HepG2 (cell line): ENCODE results near the gene MAN2C1. TPM values are rescaled to one million over a fixed set of nuclear protein-coding genes. Genes with fewer than 3 reads are reported as not detected.
A peak's percentile ranks its signal among the peaks of the same experiment; 100 is the strongest.

ENCODE experiments used
- ATAC-seq: fragments of 200-7000 bp; cut with Tn5 transposase; 3 replicates; pipeline ENCODE4 v1.9.1; 2020; ENCODE audit warnings: mild to moderate bottlenecking, moderate library complexity
- BruUV-seq: library from RNA; stranded (reverse); fragments of 400-500 nt; replicated peaks from 2 replicates; lab custom pipeline; 2021; lab: Mats Ljungman, UMichigan
- CTCF ChIA-PET: fragments of 300-600 bp; formaldehyde crosslinking; extraction: SDS; loops from one replicate; lab custom pipeline; 2021; ENCODE audit warnings: low total read pairs, inconsistent platforms, low intra/inter-chr PET ratio; lab: Yijun Ruan, JAX
- POLR2A ChIA-PET: fragments of 350-600 bp; sonication (Branson Sonifier 250); formaldehyde crosslinking; loops from one replicate; lab custom pipeline; 2020; ENCODE audit warnings: antibody characterized with exemption, inconsistent platforms; lab: Yijun Ruan, JAX
- DNase-seq: peaks from one replicate; pipeline ENCODE4 v3.0.0-alpha.2; 2015; ENCODE audit warnings: low spot score
- FAIRE-seq: peaks from 3 replicates; lab custom pipeline; 2011; peaks lifted over from hg19 to GRCh38; lab: Jason Lieb, UNC
- H2AFZ ChIP-seq: one replicate; pipeline ENCODE4 v1.6.1; 2011; ENCODE audit warnings: low read length, inconsistent platforms
- H3K27ac ChIP-seq: fragments of 300-600 bp; 3 replicates; pipeline ENCODE4 v1.8.0; 2011; ENCODE audit warnings: mixed run types, mild to moderate bottlenecking, mixed read lengths, low read length, inconsistent platforms; ENCODE audit not compliant: insufficient read depth; ENCODE audit errors: extremely low read length
- H3K27me3 ChIP-seq, 2 experiments: fragments of 200-600 bp in 1 of 2; 2 replicates in 1 of 2; 3 replicates in 1 of 2; pipeline versions ENCODE4 v1.6.0 to v1.8.0; 2011; ENCODE audit warnings: low read length in 2 of 2, mild to moderate bottlenecking in 2 of 2, moderate library complexity in 2 of 2, inconsistent platforms in 1 of 2; ENCODE audit not compliant: insufficient read depth in 2 of 2, control insufficient read depth in 1 of 2
- H3K36me3 ChIP-seq, 2 experiments: fragments of 200-600 bp in 1 of 2; replicated peaks in 1 of 2; 2 replicates in 1 of 2; 3 replicates in 1 of 2; pipeline versions ENCODE4 v1.5.1 to v1.8.0; 2011; ENCODE audit warnings: low read length in 2 of 2, inconsistent platforms in 1 of 2; ENCODE audit not compliant: insufficient read depth in 2 of 2, control insufficient read depth in 1 of 2
- H3K4me1 ChIP-seq: 2 replicates; pipeline ENCODE4 v1.5.1; 2012; ENCODE audit warnings: low read length, inconsistent platforms; ENCODE audit not compliant: insufficient read depth
- H3K4me2 ChIP-seq: 2 replicates; pipeline ENCODE4 v1.6.0; 2011; ENCODE audit warnings: low read depth, low read length, inconsistent platforms
- H3K4me3 ChIP-seq, 3 experiments: fragments of 200-600 bp in 1 of 3; sonication (generic), shearing (Covaris generic) in 1 of 3; replicated peaks in 1 of 3; 2 replicates each; pipeline ENCODE4 v1.5.1; 2011 to 2016; ENCODE audit warnings: low read length in 3 of 3, inconsistent platforms in 2 of 3, low read depth in 2 of 3, mild to moderate bottlenecking in 2 of 3, control low read depth in 1 of 3, mixed read lengths in 1 of 3; ENCODE audit not compliant: insufficient read depth in 1 of 3
- H3K79me2 ChIP-seq: one replicate; pipeline ENCODE4 v1.6.1; 2011; ENCODE audit warnings: low read length, inconsistent platforms; ENCODE audit not compliant: insufficient read depth
- H3K9ac ChIP-seq: 2 replicates; pipeline ENCODE4 v1.6.0; 2011; ENCODE audit warnings: mild to moderate bottlenecking, low read depth, low read length, inconsistent platforms; ENCODE audit not compliant: insufficient read depth
- H3K9me3 ChIP-seq: 2 replicates; pipeline ENCODE4 v1.5.1; 2012; ENCODE audit warnings: mild to moderate bottlenecking, low read length
- H4K20me1 ChIP-seq: 2 replicates; pipeline ENCODE4 v1.6.0; 2011; ENCODE audit warnings: inconsistent platforms, mild to moderate bottlenecking, low read length, moderate library complexity; ENCODE audit not compliant: insufficient read depth
- AGO2 ChIP-seq: fragments of 200-400 bp; formaldehyde crosslinking; optimal IDR thresholded peaks from 2 replicates; pipeline ENCODE3; 2017; ENCODE audit warnings: mild to moderate bottlenecking, low read depth, low read length, moderate library complexity
- NFIC ChIP-seq: IDR thresholded peaks from 2 replicates; pipeline ENCODE4 v1.6.1; 2012; ENCODE audit warnings: mild to moderate bottlenecking, low read length, inconsistent platforms
- ZNF780A ChIP-seq: sonication (generic); formaldehyde crosslinking; IDR thresholded peaks from 2 replicates; pipeline ENCODE4 v1.8.0; 2022; ENCODE audit warnings: mild to moderate bottlenecking, missing genetic modification reagents, moderate library complexity
- WGBS: methylation state at CpG from one replicate; pipeline ENCODE4 v1.1.6; 2017; ENCODE audit warnings: low lambda C conversion rate; 5-methylcytosine and 5-hydroxymethylcytosine counted together
- in situ Hi-C: cut with HindIII; loops from 2 replicates; pipeline ENCODE4 v1.10.0; 2017; ENCODE audit warnings: low pct_unique_long_range_greater_than_20kb; ENCODE audit not compliant: extremely low pct_ligation_motif_present
- intact Hi-C: fragments of 100-400 bp; cut with micrococcal nuclease; formaldehyde crosslinking; loops from one replicate; pipeline ENCODE4 v1.10.0; 2022; ENCODE audit not compliant: unreplicated experiment
- polyA plus RNA-seq, 8 experiments: library from polyadenylated mRNA; depleted of rRNA in 3 of 8; stranded (reverse) in 7 of 8; unstranded in 1 of 8; fragments of >200 nt; fragmentation: Illumina TruSeq in 4 of 8; extraction: Trizol in 4 of 8; gene quantifications; 2 replicates each; pipeline versions ENCODE4 v1.2.1 to v1.2.3, GENCODE V29; 2011 to 2016; ENCODE audit warnings: low read depth in 4 of 8, missing spikeins in 1 of 8, mixed read lengths in 1 of 8; ENCODE audit not compliant: insufficient read depth in 1 of 8
- total RNA-seq, 5 experiments: library from RNA; depleted of rRNA; stranded (reverse); fragments of >200 nt; fragmentation: Illumina TruSeq; extraction: Trizol; gene quantifications; 2 replicates each; pipeline ENCODE4 v1.2.3, GENCODE V29; 2016; ENCODE audit warnings: low read depth in 1 of 5

Gene MAN2C1
- total and polyA plus RNA-seq, 2 of the 13 experiments (the other 11 are each of a cell fraction or from before 2014, with no cell fraction given): 62.6 to 71.0 TPM

- H3K27ac ChIP-seq: no peak overlapping the region
- no peak overlapping the region for H3K9ac ChIP-seq
- TF ChIP-seq NFIC (no peak), AGO2 (peak; percentile 54)
- no peaks in the 10 kb centered on the region for H3K9me3 ChIP-seq
- FAIRE-seq (no peak), ATAC-seq (no peak), DNase-seq (no peak)
- H3K79me2 ChIP-seq: no peaks in the 10 kb centered on the region
- BruUV-seq: no TSS peak
- H3K4me3 ChIP-seq: no peak overlapping the region
- no peak overlapping the region for H3K4me2 ChIP-seq
- no peaks in the 10 kb centered on the region for H3K27me3 ChIP-seq
- peaks cover 10% of the 10 kb centered on the region for H3K4me1 ChIP-seq
- intact Hi-C loops (no loop called here), in situ Hi-C loops (no loop called here)
- no peaks in the 10 kb centered on the region for H4K20me1 ChIP-seq
- 94% methylated on average over 7 of the region's 17 CpGs for WGBS
- ChIA-PET POLR2A (interaction anchor here (0.7 kb wide), 1 partner anchor 12 kb away, joined by 4 read pairs; no protein-coding TSS in a partner anchor), CTCF (no interaction called here)
- no peak overlapping the region for H2AFZ ChIP-seq
- peaks cover 14 to 27% of the 10 kb centered on the region in 2 experiments; a peak in 3 of 5 replicates for H3K36me3 ChIP-seq
Observed at GRCh38 chr15:75357976-75358673, 10.3 kb downstream of the MAN2C1 start.

- ChIA-PET CTCF (no interaction called here), POLR2A (interaction anchor here (0.6 to 5.6 kb wide), 2 partner anchors 12 to 426 kb away, joined by 3 to 40 read pairs; partner anchors contain the start of gene MAN2C1)
- Histone ChIP-seq H3K27ac (no peak overlapping the region), H3K9me3 (no peaks in the 10 kb centered on the region), H3K79me2 (no peaks in the 10 kb centered on the region), H2AFZ (no peak overlapping the region), H3K4me1 (peaks cover 10% of the 10 kb centered on the region), H3K36me3 (peaks cover 14 to 25% of the 10 kb centered on the region in 2 experiments; a peak in 3 of 5 replicates), H4K20me1 (no peaks in the 10 kb centered on the region), H3K4me3 (no peak overlapping the region), H3K4me2 (no peak overlapping the region), H3K9ac (no peak overlapping the region), H3K27me3 (no peaks in the 10 kb centered on the region)
- BruUV-seq: TSS peak; percentile 9
- WGBS: 95% methylated on average over 20 of the region's 20 CpGs
- DNase-seq: no peak
- in situ Hi-C loops: no loop called here
- no peak for FAIRE-seq
- intact Hi-C loops: no loop called here
- ATAC-seq: no peak
- TF ChIP-seq ZNF780A (CRISPR knock-in tag): no peak
- peak; percentile 44 for TF ChIP-seq AGO2
Observed at GRCh38 chr15:75356517-75356916, 11.9 kb downstream of the MAN2C1 start.
